ENCODE results near the gene WDR49. TPM values are rescaled to one million over a fixed set of nuclear protein-coding genes. Genes with fewer than 3 reads are reported as not detected.

Gene WDR49
- total RNA-seq, 1 experiment from 2014 or later: 1.3 TPM

- H2BK12ac ChIP-seq (ENCODE audit: insufficient read length, low read depth, low read length): no peak overlapping the region
Observed at GRCh38 chr3:167611718-167612117, 42.0 kb downstream of the WDR49 start.

More at GRCh38 chr3:167611718-167612117, 42.0 kb downstream of the WDR49 start:
- WGBS (ENCODE audit: extremely low coverage, insufficient read length, low lambda C conversion rate): no CpG with 5 or more reads among the region's 2 CpGs
- Histone ChIP-seq H2BK120ac (ENCODE audit: low read depth, low read length, poor library complexity, severe bottlenecking) (no peak overlapping the region), H2BK20ac (ENCODE audit: low read depth, low read length, poor library complexity, severe bottlenecking) (no peak overlapping the region), H3K9ac (ENCODE audit: extremely low read depth, insufficient read length, low read length) (no peak overlapping the region), H4K20me1 (ENCODE audit: control insufficient read depth, insufficient read depth, insufficient read length) (no peaks in the 10 kb centered on the region), H3T11ph (ENCODE audit: low read length) (no peak overlapping the region), H3K18ac (ENCODE audit: insufficient read length, low read depth, low read length) (no peak overlapping the region), H3K14ac (ENCODE audit: insufficient read depth, low read length) (no peak overlapping the region), H2BK5ac (ENCODE audit: insufficient read length, low read length) (no peak overlapping the region), H2BK15ac (ENCODE audit: low read depth, low read length) (no peak overlapping the region), H3K23ac (ENCODE audit: insufficient read length, low read depth, low read length) (no peak overlapping the region), H2AFZ (ENCODE audit: low read length) (no peak overlapping the region), H3K9me3 (ENCODE audit: control insufficient read depth, low read depth, low read length) (no peaks in the 10 kb centered on the region), H3K79me2 (ENCODE audit: insufficient read depth, low read length) (no peaks in the 10 kb centered on the region), H3K27me3 (ENCODE audit: insufficient read depth, low read length) (no peaks in the 10 kb centered on the region), H3K4ac (ENCODE audit: low read depth, low read length) (no peak overlapping the region), H3K4me2 (ENCODE audit: insufficient read depth, insufficient read length, low read length) (no peak overlapping the region), H2AK5ac (ENCODE audit: insufficient read length, low read length) (no peak overlapping the region), H4K8ac (replicated peaks; ENCODE audit: insufficient read length, low read depth, low read length) (no peak overlapping the region), H3K23me2 (ENCODE audit: insufficient read length, low read depth, low read length, poor library complexity, severe bottlenecking) (no peaks in the 10 kb centered on the region), H3K56ac (ENCODE audit: insufficient read length, low read depth, low read length) (no peak overlapping the region), H3K79me1 (ENCODE audit: insufficient read depth, low read depth, low read length, poor library complexity, severe bottlenecking) (no peaks in the 10 kb centered on the region), H3K27ac (ENCODE audit: insufficient read length, low read depth, low read length) (no peak overlapping the region), H4K5ac (ENCODE audit: insufficient read length, low read depth, low read length) (no peak overlapping the region), H3K4me1 (ENCODE audit: insufficient read depth, low read length) (no peaks in the 10 kb centered on the region), H4K91ac (ENCODE audit: insufficient read length, low read depth, low read length) (no peak overlapping the region)
- no peak for DNase-seq
- no peak overlapping the region for H3K27ac Mint-ChIP-seq
- no peaks in the 10 kb centered on the region for H3K27me3 Mint-ChIP-seq (ENCODE audit: low read depth)
- H3K4me1 Mint-ChIP-seq: no peaks in the 10 kb centered on the region; a peak in 1 of 4 replicates
- H3K36me3 Mint-ChIP-seq (ENCODE audit: insufficient read depth in 1 of 3, low read depth in 3 of 3): no peaks in the 10 kb centered on the region
- no peak overlapping the region for H3K4me3 Mint-ChIP-seq
- no peaks in the 10 kb centered on the region for H3K9me3 Mint-ChIP-seq
- TF ChIP-seq CTCF (conservative IDR thresholded peaks at IDR 0.05): no peak

Data from H9 (cell line).